Posterior cingulate gyrus (tissue), 11 donors: ENCODE results near the gene GATM.
"Not testable (repeated sequence)": the region's sequence is repeated elsewhere in the genome, so short reads cannot be mapped to it uniquely, and the experiment has no call there.

Experiments used
- DNase-seq, 10 donors: peaks; one replicate each; pipeline versions ENCODE4 v3.0.0 to v3.0.0-alpha.2; 2020 to 2021; ENCODE audit warnings: mixed read lengths in 3 of 10
- intact Hi-C: fragments of 100-400 bp; cut with DNase I; formaldehyde crosslinking; loops from one replicate; pipeline ENCODE4 v1.15.1; 2023

The GATM gene

DNA sequence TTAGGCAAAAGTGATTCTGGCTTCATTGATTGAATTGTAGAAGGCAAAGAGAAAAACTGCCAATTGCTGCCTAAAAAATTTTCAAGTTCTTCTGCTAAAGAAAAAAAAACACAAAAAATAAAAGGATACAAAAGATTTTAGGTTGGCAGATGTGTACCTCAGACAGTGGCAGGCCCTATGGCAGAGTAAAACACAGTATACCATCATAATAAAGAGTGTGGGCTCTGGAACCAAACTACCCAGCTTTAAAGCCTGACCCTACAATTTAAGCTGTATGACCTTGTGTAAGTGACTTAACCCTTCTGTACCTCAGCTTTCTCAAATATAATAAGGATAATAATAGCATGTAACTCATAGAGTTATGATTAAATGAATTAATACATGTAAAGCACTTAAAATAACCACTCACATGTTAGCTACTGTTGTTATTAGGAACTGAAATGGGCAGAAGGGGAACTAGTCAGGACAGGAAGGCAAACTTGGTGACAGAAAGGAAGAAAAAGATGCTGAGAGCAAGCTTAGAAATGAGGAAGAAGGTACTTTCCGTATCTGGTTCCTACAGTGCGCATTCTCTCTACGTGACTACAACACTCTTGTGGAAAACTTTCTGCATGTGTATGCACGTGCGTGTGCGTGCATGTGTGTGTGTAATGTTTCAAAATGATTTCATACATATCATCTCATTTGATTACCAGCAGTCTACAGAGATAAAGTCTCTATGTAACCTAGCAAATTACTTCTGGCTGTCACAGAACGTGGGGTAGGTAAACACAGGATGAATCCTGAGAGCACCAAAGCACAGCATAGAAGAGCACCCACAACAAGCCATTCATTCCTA, 13.6 kb upstream of the GATM start:
- DNase-seq: no peak
- intact Hi-C loops: no loop called here

DNA sequence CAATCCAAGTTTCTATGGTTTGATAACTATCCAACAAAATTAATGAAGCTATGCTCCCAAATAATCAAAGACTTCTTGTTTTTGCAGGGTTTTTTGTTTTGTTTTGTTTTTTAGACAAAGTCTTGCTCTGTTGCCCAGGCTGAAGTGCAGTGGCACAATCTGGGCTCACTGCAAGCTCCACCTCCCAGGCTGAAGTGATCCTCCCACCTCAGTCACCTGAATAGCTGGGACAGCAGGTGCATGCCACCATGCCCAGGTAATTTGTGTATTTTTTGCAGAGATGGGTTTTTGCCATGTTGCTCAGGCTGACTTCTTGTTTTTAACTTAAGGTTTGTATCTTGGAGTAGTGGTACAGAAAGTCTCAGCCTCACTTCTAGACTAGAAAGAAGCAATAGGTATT, 11.0 kb upstream of the GATM start:
- no peak for DNase-seq
- intact Hi-C loops: no loop called here

DNA sequence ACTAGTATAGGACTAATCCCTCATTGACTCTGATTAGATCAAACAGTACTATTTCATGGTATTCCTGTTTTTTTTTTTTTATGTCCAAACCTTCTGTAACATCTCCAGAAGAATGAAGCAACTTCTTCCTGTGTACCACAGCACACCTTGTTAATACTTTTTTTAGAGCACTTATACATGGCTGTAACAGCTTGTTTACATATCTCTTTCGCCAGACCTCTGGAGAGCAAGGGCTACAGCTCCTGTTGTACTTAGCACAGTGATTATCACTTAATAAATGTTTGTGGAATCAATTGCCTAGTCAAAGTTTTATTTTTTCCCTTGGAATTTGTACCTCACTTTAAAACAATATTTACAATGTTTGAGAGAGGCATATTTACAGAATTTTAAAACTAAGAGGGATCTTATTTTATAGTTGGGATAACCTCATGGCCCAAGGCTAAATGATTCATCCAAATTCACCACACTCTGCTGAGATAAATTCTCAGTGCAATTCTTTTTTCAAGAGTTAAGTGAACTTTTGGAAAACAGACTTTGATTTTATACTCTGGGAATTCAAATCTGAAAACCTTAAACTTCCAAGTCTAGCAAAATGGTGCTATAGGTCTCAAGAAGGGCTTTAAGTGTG, 9.2 kb upstream of the GATM start:
- no peak for DNase-seq
- intact Hi-C loops: no loop called here

DNA sequence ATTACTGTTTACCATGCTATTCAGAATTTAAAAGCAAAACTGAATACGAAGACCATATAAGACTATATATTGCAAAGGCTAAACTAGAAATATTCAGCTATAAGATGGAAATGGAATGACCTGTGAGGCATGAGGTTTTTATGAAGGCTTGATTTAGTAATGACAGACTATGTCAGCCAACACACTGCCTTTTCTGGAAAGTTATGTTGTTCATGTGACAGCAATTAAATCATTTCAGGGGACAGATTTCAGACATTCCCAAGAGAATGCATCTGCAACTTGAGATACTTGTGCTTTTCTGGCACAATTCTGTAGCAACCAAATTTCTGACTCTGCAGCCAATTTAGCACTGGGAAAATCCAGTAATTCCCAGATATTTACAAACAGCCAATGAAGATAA, 8.6 kb upstream of the GATM start:
- intact Hi-C loops: no loop called here
- DNase-seq: no peak

DNA sequence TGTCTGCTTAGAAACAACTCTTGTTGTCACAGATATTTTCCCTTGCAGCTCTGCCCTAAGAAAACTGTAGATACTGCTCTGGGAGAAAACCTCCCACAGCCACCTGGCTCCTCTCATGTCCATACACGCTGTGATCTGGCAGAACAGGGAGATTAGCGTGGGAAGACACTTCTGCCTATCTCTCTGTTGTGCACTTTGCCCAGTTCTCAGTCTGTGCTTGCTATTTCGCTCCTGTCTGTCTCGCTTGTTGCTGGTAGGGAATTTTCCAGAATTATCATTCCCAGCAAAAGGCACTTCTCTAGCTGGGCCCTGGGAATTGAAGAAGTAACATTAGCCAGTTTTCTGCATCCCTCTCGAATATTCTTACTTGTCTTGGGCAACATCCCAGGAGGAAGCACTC, 8.1 kb upstream of the GATM start:
- intact Hi-C loops: no loop called here
- DNase-seq: peak in 6 of 10 donors; percentile 35 to 88 (median 48)

DNA sequence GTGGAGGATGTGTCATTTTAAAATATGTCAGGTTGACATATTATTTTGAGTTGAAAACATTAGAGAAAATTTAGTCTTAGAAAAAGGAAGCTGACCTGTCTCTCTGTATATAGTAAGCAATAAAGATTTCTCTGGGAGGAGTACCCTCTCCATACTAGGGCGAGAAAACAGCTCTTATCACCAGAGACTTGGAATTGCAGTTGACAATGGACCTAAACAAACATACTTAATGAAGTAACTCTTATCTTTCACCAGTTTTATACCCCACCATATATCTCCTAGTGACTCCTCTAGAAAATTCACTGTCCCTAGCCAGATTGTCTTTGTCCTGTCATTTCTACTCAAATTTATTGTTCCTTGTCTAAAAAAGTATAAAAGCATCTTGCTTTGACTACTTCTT, 7.2 kb upstream of the GATM start:
- no peak for DNase-seq
- intact Hi-C loops: no loop called here

DNA sequence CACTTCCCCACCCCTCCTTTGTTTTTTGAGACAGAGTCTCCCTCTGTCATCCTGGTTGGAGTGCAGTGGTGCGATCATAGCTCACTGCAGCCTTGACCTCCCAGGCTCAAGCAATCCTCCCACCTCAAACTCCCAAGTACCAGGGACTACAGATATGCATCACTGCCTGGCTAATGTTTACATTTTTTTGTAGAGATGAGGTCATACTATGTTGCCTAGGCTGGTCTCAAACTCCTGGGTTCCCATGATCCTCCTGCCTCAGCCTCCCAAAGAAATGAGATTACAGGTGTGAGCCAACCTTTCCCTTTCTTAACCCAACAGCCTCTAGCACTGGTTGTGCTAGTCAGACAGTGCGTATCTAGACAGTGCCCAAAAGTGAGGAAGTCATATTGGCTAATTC, 6.4 kb upstream of the GATM start:
- DNase-seq: no peak
- intact Hi-C loops: no loop called here

DNA sequence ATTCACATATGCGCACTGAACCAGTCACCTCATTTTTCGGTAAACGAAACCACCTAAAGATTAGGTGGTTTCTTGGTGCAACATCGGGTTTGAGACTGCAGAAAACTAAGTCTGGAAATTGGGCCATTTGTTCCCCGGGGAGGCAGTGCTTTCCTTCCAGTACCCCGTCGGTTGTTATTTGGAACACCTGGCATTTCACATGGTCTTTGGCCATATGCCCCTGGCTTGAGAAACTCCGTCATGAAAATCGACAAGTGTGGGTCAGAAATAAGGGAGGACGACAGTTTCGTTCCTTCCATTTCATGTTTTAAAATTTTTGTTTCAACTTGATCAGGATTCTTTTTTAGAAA, 544 bp upstream of the GATM start:
- intact Hi-C loops: no loop called here
- DNase-seq: peak in 2 of 10 donors; percentile 32 to 67

DNA sequence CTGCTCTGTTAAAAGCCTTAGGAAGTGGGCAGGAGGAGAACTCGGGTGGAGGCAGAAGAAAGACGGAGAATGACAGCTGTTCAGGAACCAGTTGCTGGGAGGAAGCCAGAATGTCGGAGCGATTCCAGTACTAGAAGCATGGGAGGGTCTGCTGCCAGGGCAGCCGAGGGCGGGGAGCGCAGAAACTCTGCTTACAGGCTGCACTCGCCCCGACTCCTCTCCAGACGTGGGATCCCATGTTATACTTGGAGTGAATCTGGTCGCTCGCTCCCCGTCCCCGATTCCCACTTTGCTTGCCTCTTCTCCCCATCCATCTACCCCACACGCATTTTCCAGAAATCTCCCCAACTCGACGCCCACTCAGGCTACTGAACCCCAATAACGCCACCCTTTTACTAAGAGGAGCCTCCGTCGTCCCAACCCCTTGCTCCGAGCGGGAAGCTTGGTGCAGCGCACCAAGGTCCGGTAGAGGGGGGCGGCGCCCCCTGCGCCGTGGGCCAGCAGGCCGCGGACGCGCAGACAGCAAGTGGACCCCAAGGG, 665 bp downstream of the GATM start:
- intact Hi-C loops: no loop called here

DNA sequence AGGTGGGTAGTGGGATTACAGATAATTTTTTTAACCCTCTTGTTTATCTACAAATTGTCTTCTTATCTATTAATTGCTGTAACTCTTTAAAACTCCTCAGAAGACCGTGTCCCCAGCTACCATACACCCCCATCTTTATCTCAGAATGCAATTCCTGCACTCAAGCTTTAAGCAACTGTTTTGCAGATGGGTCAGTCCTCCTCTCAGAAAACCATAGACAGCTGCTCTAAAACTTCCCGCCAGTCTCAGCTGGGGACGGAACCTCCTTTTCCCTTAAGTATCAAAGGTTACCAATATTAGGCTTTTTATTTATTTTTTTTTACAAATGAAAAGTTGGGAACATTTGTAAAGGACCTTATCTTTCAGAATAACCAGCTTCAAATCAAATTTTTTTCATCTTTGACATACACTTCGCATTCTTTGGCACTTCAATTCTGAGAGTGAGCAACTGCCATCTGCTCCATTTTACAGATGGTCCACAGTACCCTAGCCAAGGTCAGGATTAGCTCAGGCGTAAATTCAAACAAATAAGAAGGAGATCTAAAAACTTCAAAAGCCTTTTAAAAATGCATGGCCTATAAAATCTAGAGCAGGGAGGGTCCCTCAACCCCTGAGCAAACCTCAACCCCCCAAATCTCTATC, 1.3 kb downstream of the GATM start:
- intact Hi-C loops: no loop called here
- DNase-seq: no peak

More for the DNA sequence above, 665 bp downstream of the GATM start:
- peak in 9 of 10 donors; percentile 21 to 91 (median 50) for DNase-seq

DNA sequence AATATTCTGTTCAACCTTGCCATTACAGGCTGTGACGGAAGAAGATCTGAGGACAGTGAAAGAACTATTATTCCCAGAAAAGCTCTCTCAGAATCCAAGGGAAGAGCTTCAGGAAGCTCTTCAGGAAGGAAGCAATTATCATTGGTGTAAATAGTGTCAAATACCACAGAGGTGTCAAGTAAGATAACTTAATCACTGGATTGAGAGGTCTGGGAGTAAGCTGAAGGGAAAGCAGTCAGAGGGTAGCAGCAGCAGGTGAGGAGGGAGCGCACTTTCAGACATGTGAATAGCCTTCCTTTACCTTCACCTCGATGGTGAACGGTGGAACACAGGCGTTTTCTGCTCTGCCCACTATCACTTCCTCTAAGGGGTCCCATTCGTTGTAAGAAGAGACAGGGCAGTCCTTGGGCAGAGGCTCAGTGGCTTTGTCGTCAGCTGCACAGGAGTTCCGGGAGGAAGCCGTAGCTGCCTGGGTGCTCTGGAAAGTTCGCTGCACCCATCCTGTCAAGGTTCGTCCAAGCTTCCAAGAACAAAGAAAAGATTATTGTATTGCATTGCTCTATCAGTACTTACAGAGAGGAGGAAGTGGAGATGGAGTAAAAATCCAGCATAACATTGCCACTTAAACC, 1.9 kb downstream of the GATM start:
- peak in 3 of 10 donors; percentile 40 to 79 (median 51) for DNase-seq
- intact Hi-C loops: no loop called here

DNA sequence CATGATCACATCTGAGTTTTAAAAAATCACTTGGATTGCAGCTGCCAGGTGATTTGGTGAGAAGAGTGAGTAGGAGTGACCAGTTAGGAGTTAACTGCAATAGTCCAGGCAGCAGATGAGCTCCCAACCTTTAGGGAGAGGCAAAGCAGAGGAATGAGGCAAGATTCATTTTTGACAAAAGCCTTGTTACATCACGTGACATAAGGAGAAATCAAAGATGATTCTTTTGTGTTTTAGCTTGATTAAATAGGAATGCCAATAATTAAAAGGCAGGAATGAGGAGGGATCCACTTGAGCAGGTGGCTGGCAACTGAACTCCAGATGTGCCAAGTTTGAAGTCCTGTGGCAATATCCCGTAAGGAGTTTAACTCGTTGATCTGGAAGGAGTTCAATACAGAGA, 2.5 kb downstream of the GATM start:
- no peak for DNase-seq
- intact Hi-C loops: no loop called here

DNA sequence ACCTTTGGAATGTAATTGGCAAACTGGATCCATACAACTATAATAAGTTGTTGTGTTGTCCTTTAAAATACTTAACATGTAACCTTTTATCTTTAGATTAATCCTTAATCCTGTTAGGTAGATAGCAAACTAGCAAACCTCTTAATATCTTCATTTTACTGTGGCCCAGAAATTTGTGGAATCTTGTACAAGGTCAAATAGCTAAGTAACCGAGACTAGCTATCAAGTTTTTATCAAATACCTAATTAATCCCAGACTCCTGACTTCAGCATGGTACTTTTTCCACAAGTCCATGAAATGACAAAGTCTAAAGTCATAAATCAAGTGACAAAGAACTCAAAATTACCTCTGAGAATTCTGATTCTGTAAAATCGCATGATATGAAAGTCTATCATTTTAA, 4.4 kb downstream of the GATM start:
- DNase-seq: no peak
- intact Hi-C loops: loop anchor here (5.0 kb wide), 1 partner anchor 47 kb away; no protein-coding TSS in a partner anchor

DNA sequence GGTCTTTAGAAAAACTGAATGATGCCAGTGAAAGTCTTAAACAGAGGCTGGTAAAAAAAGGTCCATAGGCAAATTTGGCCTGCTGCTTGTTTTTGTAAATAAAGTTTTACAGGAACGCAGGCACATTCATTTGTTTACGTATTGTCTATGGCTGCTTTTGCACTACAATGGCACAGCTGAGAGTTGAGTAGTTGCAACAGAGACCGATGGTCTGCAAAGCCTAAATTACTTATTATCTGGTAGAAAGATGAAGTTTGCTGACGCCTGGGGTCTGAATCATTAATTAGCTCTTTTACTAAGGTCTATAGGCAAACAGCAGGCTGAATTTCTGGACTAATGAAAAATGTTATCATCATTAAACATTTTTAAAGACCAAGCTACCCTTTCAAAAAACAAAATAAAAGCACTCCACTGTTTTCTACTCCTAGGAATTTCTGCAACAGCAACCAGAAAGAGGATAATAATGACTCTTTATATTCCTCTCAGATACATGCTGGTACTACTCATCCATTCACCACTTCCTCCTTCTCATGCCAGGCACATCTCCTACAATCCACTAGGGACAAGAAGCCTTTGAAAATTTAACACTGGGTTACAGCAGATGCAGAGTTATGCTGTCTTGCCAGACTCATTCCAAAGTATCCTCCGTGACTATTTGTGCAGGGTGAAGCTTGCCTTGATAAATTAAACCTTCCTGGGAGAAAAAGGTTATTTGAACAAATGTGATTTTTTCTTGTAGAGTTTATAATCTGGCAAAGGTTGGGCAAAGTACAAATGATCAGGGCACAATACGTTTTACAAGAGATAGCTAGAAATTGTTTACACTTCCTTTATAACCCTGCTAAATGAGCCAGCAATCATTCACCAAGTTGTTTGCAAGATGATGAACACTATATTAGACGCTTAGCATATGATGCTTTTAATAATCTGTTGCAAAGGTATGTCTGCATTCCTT, 6.0 kb downstream of the GATM start:
- DNase-seq: peak in 3 of 10 donors; percentile 17 to 47 (median 22)
- intact Hi-C loops: loop anchor here (5.0 kb wide), 1 partner anchor 45 kb away; no protein-coding TSS in a partner anchor

DNA sequence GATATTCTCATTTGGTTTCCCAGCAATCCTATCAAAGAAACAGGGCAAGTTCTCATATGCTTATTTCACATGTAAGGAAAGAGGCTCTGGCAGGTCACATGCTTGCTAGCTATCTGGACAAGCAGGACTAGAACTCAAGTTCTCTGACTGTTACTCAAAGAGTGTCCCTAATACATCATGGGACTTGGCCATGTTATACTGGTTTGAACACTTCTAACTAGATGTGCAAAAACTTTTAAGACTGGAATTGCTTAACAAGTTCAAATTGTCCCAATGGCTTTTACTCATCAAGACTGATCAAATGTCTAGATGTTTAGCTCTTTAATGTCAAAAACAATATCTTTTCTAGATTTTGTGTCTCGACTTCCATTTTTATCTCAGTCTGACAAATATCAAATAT, 6.8 kb downstream of the GATM start:
- intact Hi-C loops: loop anchor here (5.0 kb wide), 1 partner anchor 44 kb away; no protein-coding TSS in a partner anchor
- no peak for DNase-seq

DNA sequence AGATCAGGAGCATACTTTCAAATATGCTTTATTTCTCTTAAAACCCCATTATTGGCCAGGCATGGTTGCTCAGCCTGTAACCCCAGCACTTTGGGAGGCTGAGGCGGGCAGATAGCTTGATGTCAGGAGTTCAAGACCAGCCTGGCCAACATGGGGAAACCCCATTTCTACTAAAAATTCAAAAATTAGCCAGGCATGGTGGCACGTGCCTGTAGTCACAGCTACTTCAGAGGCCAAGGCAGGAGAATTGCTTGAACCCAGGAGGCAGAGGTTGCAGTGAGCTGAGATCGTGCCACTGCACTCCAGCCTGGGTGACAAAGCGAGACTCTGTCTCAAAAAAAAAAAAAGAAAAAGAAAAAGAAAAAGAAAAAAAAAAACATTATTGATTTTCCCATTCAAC, 8.3 kb downstream of the GATM start:
- not testable (repeated sequence) for DNase-seq
- intact Hi-C loops: loop anchor here (5.0 kb wide), 1 partner anchor 43 kb away; no protein-coding TSS in a partner anchor

DNA sequence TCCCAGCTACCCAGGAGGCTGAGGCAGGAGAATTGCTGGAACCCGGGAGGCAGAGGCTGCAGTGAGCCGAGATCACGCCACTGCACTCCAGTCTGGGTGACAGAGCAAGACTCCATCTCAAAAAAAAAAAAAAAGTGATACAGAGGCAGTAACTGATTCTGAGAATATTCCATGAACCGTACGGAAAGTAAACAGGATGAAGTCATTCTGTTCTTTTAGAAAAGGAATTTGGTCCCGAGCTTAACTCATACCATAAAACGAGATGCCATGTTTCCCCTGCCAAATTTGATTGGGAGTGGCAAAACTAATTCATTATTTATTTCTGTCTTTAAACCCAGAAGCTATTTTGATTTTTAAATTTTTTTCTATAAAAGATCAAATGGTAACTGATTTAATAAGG, 11.1 kb downstream of the GATM start:
- intact Hi-C loops, DNase-seq: not testable (repeated sequence)

DNA sequence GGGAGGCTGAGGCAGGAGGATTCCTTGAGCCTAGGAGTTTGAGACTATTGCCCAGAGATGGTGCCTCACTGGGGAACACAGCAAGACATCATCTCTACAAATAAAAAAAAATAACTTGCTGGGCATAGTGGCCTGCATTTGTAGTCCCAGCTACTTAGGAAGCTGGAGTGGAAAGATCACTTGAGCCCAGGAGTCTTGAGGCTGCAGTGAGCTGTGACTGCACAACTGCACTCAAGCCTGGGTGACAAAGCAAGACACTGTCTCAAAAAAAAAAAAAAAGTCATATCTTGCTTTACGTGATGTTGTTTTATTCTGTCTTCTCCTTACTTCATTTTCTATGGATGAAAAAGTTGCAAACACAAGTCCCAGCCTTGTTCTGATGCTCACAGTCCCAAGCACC, 14.1 kb downstream of the GATM start:
- intact Hi-C loops: no loop called here

DNA sequence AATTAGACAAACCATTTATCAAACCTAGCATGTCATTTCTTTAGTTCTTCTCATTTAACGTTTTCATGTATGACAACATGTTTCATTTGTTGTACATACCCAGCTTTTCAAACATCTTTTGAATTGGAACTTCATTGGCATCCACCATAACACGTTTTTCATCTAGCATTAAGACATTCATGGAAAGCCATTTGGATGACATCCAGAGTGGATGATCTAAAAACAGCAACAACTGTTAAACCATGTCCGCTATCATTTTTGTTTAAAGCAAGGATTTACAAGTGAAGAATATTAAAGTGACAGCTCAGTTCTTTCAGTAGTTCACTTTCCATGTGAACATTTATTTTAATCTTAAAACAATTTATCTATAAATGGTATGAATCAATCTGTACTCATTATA, 14.5 kb downstream of the GATM start:
- no peak for DNase-seq
- intact Hi-C loops: no loop called here

More for the DNA sequence above, 14.1 kb downstream of the GATM start:
- no peak for DNase-seq

DNA sequence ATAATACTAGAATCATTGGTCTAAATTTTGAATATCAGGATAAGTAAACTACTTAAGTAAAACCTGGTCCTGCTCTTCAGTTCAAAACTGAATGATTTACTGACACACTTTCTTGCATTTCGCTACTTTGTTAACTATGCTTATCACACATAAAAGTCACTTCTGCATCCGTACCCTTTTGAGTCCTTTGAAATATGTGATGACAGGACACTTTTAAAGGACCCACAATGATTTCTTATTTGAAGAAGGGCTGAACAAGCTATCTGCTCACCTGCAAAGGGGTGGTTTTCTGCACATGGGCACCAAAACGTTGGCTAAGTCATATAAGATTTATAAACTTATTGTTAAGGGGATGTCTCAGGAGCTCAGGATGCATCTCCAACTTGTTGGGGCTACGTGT, 15.0 kb downstream of the GATM start:
- no peak for DNase-seq
- intact Hi-C loops: no loop called here
